Measurements from ENCODE around the gene CNOT4.
A peak's percentile ranks its signal among the peaks of the same experiment; 100 is the strongest.
"Not testable (repeated sequence)": the region's sequence is repeated elsewhere in the genome, so short reads cannot be mapped to it uniquely, and the experiment has no call there.

CNOT4 gene

DNA sequence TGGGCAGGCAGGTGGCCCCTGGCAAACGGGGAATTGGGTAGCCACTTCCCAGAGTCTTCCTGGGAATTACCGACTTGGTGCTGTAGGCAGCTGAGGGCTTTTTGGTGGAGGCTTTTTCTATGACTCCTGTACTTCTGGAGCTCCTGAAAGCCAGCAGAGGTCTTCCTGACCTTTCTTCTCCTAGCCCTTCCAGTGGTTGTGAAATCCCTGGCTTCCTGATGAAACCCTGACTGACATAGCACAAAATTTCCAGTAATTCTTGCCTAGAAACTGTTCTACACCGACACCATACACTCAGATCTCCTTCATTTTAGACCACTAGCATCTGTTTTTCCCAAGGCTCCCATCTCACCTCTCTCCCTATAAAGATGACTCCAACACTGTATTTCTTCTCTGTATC lies 156.1 kb downstream of the CNOT4 start:
- DNase-seq, result no peak

DNA sequence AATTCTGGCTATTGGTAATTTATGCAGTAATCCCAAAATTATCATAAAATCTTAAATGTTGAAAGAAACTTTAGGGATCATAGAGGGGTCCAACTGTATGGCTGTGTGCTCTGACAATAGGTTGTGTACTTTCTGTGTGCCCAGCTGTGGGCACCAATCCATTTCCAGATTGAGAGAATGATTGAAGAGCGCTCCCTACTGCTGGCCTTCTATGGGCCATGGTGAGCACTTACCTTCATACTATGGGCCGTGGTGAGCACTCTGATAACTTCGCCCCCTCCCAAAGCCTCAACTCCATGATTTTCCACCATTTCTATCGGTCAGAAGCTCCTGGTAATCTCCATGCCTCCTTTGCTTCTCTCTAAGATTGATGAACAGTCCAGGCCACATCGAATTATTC lies 157.6 kb downstream of the CNOT4 start:
- no peak for DNase-seq

DNA sequence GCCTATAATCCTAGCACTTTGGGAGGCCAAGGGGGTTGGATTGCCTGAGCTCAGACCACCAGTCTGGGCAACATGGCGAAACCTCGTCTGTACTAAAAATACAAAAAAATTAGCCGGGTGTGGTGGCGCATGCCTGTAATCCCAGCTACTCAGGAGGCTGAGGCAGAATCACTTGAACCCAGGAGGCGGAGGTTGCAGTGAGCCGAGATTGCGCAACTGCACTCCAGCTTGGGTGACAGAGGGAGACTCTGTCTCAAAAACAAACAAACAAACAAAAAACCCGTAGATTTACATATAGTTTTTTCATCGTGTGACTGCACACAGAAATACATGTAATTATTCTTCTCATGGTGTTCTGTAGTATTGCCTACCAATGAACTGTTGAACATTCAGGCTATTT lies 158.8 kb downstream of the CNOT4 start:
- DNase-seq, result not testable (repeated sequence)

DNA sequence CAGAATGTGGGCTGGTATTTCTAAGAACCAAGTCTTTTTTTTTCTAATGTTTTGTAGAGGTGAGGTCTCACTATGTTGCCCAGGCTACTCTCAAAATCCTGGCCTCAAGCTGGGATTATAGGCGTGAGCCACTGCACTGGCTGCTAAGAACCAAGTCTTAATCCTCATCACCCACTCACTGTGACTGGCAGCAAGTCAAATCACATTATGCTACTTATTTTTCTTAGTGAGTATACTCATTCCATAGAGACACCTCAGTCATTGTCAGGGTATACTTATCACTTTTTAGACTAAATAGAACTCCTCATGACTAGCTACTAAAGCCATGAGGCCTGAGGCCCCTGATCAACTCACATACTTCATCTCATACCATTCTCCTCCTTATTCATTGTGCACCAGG lies 160.2 kb downstream of the CNOT4 start:
- no peak for DNase-seq

DNA sequence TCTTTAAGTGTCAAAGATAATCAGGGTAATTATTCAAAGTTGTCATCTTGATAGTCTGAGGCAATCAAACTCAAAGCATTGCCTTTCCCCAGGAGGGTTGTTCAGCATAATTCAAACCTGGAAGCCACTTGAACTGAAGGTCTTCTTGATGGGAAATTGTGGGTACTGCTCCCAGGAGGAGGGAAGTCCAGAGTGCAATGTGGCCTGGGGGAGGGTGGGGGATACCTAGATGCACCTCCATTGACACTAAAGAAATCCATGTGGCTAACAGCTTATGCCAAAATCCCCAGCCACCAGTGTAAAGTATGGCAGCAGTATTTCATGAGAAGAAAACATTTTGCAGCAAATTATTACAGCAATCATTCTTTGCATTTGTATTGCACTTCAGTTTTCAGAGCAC lies 161.4 kb downstream of the CNOT4 start:
- no peak for DNase-seq

- DNase-seq, result no peak
Measured at GRCh38 chr7:135343361-135343760, 166.5 kb downstream of the CNOT4 start.

DNA sequence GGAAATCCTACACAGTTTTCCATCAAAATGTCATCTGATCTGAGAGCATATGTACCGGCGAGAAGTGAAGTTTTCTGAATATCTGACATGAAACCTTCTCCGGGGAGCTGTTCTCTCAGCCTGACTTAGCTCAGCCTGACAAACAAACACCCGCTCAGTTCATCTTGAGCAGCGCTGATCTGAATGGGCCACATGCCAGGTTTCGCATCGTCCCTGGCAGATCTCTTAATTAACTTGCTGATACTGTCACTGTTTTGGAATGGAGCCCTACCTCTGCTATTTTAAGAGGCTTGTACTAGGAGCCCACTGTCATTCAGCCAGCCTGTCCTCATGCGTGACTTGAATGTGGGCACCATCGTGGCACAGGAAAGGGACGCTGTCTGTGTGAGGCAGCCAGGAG lies 167.0 kb downstream of the CNOT4 start:
- no peak for DNase-seq

DNA sequence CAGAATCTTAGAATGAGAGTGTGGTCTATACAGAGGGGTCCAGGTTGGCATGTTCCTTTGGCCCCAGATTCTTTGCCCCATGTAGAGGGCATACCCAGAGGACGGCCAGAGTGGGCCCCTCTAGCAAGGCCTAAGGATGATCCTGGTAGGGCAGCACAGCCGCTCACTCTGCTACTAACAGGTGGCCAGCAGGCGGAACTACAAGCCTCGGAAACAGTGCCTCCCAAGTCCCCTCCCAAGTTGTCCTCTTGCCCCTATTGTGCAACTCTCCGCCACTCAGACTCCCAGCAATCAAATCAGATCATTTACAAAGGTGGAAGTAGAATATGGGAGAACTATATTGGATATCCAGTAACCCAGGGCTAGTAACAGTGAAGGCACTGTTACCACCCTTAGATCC lies 168.9 kb downstream of the CNOT4 start:
- no peak for DNase-seq

DNA sequence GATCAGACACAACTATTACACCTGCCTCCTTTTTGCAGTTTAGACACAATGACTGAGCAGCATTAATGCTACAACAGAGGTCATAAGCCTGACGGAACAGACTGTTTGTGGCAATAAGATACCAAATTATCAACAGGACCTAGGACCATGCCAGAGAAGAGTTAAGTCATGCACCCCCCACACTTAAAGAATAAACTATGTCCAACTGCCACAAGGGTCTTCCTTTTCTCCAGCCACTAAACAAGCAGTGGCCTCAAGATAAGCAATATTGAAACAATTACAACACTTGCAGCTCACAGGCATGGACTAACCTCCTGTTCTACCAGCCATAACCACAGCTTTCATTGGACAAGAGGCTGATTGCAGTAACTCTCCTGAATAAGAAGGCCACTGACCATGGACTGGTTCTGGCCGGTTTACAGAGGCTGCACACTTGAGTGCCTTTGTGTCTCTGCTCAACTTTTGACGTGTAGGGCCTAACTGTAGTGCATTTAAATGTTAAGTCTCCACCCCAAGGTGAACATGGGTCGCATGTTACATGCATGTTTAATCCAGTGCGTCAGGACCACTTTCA lies 171.8 kb downstream of the CNOT4 start:
- DNase-seq, result no peak

- no peak for DNase-seq
Measured at GRCh38 chr7:135337506-135337905, 172.4 kb downstream of the CNOT4 start.

GRCh38 chr7:135335628-135336139 lies 174.2 kb downstream of the CNOT4 start:
- peak; percentile 54 for DNase-seq

DNA sequence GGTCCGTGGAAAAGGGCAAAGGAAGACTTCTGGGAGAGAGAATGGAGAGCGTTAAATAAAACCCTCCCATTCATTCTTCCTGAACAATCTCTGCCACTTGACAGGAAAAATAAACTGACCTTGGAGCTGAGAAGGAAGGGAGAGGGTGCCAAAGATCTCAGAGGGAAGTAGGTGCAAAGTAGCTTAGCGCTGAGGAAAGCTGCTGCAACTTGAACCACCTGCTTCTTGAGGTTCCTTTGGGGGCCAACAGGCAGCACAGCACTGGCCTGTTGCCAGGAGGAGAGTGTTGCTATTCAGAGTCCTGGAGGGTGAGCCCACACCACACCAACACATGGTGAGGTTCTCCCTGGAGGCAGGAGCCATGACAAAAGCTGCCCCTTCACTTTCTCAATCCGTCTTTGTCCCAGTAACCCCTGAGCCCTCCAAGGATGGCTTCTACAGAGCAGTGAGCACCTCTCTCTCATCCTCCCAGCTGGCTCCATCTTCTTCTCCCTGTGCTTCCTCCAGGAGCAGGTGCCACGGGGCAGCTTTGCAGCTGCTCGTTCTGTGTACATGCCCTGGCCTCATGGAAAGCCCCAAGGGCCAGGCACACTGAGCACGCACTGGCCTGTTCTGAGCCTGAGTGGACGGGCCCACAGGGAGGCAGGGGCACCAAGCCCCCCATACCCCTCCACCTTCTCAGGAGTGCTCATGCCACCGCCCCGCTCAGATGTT lies 174.9 kb downstream of the CNOT4 start:
- no peak for DNase-seq

DNA sequence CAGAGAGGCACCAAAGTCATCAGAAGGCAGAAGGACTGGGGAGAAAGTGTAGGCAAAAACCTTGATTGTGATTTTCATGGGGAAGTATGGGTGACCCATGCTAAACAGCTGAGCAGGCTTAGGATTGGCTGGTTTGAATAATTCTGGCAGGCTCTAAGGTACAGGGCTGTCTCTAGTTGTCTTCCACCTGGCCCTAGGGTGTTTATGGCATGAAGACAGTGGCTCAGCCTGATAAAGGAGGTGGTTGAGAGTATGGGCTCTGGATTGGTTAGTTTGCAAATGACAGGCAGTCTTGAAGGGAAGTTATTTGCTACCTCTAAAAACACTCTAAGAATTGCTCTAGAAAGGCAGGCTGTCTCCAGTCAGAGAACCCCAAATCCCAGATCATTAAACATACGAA lies 176.0 kb downstream of the CNOT4 start:
- DNase-seq, result no peak

DNA sequence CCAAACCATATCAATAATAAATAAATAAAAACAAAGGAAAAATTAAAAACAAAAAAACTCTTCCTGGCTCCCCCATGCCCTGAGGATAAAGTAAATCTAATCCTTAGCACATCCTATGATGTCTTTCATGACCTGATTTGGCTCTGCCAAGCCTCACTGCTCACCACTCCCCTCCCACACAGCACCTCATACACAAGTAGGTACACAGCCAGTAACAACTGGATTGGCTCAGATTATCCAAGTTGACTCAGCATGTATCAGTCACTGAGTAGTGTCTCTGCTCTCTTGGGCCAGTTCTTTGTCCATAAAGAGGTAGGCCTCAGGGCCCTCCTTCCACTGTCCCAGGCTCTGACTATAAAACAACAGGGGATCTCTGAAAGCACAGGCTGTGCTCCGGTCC lies 176.7 kb downstream of the CNOT4 start:
- DNase-seq, result no peak

- DNase-seq, result no peak
Measured at GRCh38 chr7:135330088-135330487, 179.8 kb downstream of the CNOT4 start.

- no peak for DNase-seq
Measured at GRCh38 chr7:135328526-135328925, 181.4 kb downstream of the CNOT4 start.

- DNase-seq, result no peak
Measured at GRCh38 chr7:135328053-135328452, 181.8 kb downstream of the CNOT4 start.

- DNase-seq, result no peak
Measured at GRCh38 chr7:135327458-135327857, 182.4 kb downstream of the CNOT4 start.

DNA sequence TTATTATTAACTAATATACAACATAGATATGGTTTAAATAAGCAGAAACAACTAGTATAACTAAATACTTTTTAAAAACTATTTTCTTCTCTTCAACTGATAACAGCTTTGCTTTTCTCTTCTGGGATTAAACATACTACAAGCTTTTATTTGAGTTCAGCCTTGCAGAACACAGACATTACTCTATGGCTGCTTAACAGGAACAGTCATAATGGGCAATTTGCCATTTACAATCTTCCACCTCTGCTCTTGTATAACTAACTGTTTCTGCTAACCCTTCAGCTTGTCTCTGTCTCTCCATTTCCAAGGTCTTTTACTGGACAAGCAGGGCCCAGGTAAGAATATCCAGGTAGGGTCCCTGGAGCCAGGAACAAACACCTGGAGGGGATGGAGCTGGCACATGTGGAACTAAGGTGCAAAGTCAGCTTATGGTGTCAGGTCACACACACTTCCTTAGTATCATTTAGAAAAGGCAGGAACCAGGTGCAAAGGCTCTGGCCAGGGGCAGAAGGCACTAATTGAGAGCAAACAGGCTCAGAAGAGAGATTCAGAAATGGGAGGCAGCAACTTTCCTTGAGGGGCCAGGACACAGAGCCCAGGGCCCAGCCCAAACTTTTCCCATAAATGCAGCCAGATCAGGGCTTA lies 183.1 kb downstream of the CNOT4 start:
- DNase-seq, result no peak

DNA sequence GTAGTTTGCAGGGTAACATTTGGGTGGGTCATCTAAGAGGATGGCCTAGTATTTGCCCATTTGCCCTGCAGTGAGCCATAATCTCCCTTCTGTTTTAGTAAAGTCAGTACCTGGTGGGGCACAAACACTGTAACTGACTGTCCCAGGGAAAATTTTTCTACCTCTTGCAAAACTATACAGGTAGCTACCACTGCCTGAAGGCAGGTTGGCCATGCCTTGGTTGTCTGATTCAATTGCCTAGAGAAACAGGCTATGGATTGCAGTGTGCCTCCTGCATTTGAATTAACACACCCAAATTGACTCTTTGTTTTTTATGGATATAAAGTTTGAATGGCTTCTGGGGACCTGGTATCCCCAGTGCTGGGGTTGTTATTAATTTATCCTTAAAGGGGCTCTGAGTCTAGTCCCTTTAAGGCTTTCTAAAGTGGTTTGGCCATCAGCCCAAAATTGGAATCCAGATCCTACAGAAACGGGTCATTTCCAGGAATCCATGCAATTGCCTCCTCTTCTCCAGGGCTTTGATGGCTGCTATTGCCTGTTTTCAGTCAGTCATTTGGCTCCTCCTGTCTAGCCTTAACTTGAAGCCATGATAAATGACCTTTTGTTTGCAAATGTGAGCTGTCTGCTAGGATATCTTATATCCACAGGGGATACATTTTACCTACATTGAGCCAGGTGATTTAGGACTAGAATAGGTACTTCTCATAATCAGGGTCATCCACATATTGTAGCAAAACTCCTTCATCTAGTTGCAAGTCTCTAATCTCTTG lies 187.1 kb downstream of the CNOT4 start:
- DNase-seq, result no peak

- no peak for DNase-seq
Measured at GRCh38 chr7:135321556-135321955, 188.3 kb downstream of the CNOT4 start.

GRCh38 chr7:135320953-135321352 lies 188.9 kb downstream of the CNOT4 start:
- DNase-seq, result not testable (repeated sequence)

DNA sequence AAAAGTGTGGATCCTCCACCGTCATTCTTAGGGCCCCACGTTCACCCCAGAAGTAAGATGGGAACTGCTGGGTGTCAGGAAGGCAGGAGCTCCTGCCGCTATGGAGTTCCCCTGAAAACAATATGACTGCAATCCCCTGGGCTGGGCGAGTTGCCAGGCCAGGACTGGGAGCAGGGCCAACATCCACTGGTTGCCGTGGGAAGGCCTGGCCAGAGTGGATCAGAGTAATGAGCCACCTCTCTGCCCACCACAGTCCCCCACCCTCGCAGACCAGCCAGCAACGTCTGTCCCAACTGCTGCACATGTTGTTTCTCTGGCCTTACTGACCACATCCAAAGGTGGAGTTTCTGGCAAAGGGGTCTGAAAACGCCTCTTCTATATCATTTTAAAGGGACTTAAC lies 189.6 kb downstream of the CNOT4 start:
- DNase-seq, result no peak

All from NCI-H1048 (cell line).